ENCODE measurements around the gene SFXN5.
"Not testable (repeated sequence)": the region's sequence is repeated elsewhere in the genome, so short reads cannot be mapped to it uniquely, and the experiment has no call there.

Gene SFXN5

GRCh38 chr2:73101626-73102256 is 30.2 kb upstream of the SFXN5 start:
- no peak for DNase-seq (ENCODE audit: low read depth, low spot score)

DNA sequence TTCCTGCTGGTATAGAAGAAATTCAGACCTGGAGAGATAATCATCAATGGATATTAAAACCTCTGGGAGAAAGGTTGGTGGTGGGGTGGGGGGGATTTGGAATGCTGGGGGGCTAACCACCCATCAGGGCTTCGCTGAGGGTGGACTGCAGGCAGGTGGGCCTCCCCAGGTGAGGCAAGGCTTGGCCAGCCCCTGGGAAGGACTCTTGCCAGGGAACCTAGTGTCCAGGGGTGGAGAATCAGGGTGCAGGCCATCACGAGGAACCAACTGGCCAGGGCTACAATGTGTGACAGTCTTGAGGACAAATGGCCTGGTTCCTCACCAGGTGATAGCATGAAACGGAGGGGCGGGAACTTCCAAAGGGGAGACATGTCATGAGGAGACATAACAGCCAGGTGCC is 29.4 kb upstream of the SFXN5 start:
- DNase-seq (ENCODE audit: low read depth, low spot score) = no peak

GRCh38 chr2:73099486-73099885 is 28.0 kb upstream of the SFXN5 start:
- DNase-seq (ENCODE audit: low read depth, low spot score) = no peak

- DNase-seq (ENCODE audit: low read depth, low spot score) = no peak
Observed at GRCh38 chr2:73095910-73096309, 24.4 kb upstream of the SFXN5 start.

- not testable (repeated sequence) for DNase-seq (ENCODE audit: low read depth, low spot score)
Observed at GRCh38 chr2:73093601-73094218, 22.2 kb upstream of the SFXN5 start.

GRCh38 chr2:73092146-73092783 is 20.8 kb upstream of the SFXN5 start:
- no peak for DNase-seq (ENCODE audit: low read depth, low spot score)

DNA sequence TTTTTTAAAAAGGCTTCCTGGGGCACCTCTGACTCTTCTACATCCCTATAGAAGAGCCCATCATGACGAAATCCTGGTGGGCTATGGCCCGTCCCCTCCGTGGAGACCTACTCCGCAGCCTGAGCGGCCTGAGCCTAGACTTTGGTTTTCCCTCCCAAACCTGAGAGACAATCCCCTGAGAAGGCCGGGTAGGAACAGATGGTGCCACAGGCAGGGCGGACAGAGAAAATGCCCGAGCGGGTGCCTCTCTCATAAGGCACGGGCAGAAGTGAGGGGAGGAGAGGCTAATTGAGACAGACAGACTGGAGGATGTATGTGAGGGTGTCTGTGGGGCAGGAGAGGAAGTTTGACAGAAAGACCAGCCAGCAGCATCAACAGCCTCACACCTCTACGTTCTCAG is 20.2 kb upstream of the SFXN5 start:
- DNase-seq (ENCODE audit: low read depth, low spot score) = no peak

GRCh38 chr2:73091164-73091563 is 19.7 kb upstream of the SFXN5 start:
- DNase-seq (ENCODE audit: low read depth, low spot score) = peak; percentile 91

- DNase-seq (ENCODE audit: low read depth, low spot score) = peak; percentile 98
Observed at GRCh38 chr2:73089270-73090030, 17.9 kb upstream of the SFXN5 start.

DNA sequence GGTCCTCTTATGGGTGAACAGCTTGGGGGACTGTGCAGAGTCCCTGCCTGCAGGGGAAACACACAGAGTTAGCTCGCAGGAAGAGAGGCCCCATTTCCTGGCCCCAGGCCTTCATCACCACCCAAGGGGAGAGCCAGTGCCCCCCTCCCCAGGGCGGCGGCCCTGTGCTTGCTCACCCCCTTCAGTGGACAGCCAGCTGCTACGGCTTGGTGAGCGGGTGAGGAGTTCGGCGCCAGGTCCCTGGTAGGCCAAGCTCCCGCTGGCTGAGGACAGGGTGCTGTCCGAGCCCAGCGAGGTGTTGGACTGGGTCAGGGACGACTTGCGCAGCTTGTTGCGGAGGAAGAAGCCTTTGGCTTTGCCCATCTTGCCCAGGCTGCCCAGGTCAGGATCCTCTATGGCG is 17.2 kb upstream of the SFXN5 start:
- DNase-seq (ENCODE audit: low read depth, low spot score) = no peak

- no peak for DNase-seq (ENCODE audit: low read depth, low spot score)
Observed at GRCh38 chr2:73088211-73088610, 16.7 kb upstream of the SFXN5 start.

GRCh38 chr2:73087311-73087710 is 15.8 kb upstream of the SFXN5 start:
- no peak for DNase-seq (ENCODE audit: low read depth, low spot score)

GRCh38 chr2:73085691-73086090 is 14.2 kb upstream of the SFXN5 start:
- peak; percentile 88 for DNase-seq (ENCODE audit: low read depth, low spot score)

GRCh38 chr2:73084971-73085370 is 13.5 kb upstream of the SFXN5 start:
- DNase-seq (ENCODE audit: low read depth, low spot score) = no peak

GRCh38 chr2:73083886-73084800 is 12.6 kb upstream of the SFXN5 start:
- no peak for DNase-seq (ENCODE audit: low read depth, low spot score)

- no peak for DNase-seq (ENCODE audit: low read depth, low spot score)
Observed at GRCh38 chr2:73082523-73083410, 11.3 kb upstream of the SFXN5 start.

DNA sequence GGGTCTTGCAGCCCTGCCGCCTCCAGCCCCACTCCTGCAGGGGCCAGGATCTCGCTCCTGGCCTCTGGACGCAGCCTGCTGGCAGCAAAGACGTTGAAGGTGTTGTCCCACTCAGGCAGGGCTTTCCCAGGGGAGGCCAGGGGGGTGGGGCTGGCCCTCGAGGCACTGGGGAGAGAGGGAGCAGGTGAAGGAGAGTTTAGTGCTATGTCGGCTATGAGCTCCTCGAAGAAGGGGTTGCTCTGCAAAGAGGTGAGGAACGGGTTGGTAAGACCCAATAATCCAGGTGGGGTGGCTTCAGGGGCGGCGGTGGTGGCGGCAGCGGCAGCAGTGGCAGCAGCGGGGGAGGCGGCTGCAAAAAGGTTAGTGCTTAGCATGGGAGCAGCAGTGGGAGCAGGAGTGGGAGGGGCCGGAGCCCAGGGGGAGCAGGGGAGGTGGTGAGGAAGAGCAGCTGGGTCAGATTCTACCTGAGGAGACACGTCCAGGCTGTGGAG is 9.7 kb upstream of the SFXN5 start:
- no peak for DNase-seq (ENCODE audit: low read depth, low spot score)

DNA sequence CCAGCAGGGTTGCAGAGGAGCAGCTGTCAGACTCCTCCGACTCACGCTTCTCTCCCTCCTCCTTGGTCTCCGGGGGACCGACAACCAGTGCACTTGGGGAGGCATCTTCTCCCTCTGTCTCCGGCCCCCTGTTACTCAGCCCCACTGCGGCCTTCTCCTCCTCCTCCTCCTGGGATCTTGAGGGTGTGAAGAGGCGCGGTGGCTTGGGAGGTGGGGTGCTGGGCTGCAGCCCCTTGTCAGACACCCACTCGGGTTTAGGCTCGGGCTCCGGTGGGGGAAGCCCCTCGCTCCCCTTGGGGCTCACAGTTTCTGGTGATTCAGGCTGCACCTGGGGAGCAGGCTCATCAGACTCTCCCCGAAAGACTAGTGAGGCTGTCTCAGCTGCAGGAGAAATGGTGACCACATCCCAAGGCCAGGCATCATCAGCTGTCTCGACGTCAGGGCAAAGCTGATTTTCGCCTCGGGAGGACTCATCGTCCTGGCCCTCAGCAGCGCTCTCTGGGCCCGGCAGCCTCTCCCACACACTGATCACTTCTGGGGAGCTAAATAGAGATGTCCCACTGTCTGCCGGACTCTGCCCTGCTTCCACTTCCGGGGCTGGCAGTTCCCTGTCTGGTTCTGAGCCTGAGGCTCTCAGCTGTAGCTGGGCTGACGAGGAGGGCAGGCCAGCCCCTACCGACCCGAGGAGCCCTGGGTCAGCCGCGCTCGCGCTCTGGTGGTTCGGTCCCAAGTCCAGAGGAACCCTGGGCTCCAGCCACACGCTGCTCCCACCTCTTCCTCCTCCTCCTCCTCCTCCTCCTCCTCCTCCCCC is 9.0 kb upstream of the SFXN5 start:
- no peak for DNase-seq (ENCODE audit: low read depth, low spot score)

- DNase-seq (ENCODE audit: low read depth, low spot score) = no peak
Observed at GRCh38 chr2:73079636-73080035, 8.1 kb upstream of the SFXN5 start.
